ENCODE measurements around the gene UMODL1. TPM values are rescaled to one million over a fixed set of nuclear protein-coding genes. Genes with fewer than 3 reads are reported as not detected.

Gene UMODL1
- total and polyA plus RNA-seq, 2 donors (not counting 3 experiments of a cell fraction or from before 2014, with no cell fraction given), result not detected

- dilution Hi-C loops (cut with MboI; ENCODE audit: extremely low pct_ligation_motif_present, low sequenced_read_pairs), result no loop called here
- H3K36me3 ChIP-seq (ENCODE audit: control insufficient read depth in 2 of 2, extremely low read depth in 1 of 2, insufficient read depth in 2 of 2, low read length in 2 of 2), result no peaks in the 10 kb centered on the region
- DNase-seq (ENCODE audit: low read depth, low spot score) (peak; percentile 34), FAIRE-seq (peak; percentile 56)
- H3K9me3 ChIP-seq (replicated peaks; ENCODE audit: control insufficient read depth, insufficient read depth, low read length), result no peaks in the 10 kb centered on the region
- no peaks in the 10 kb centered on the region for H3K9me1 ChIP-seq (replicated peaks; ENCODE audit: control insufficient read depth, extremely low read depth, insufficient read depth, low read length)
- ChIA-PET POLR2A (no interaction called here), CTCF (no interaction called here)
- peak overlapping the region; percentile 38 for H3K4me2 ChIP-seq (ENCODE audit: insufficient read depth, low read length)
- no peaks in the 10 kb centered on the region for H4K20me1 ChIP-seq (replicated peaks; ENCODE audit: control insufficient read depth, extremely low read depth, insufficient read depth, low read length)
- no peaks in the 10 kb centered on the region for H3K27me3 ChIP-seq (ENCODE audit: control insufficient read depth in 2 of 2, insufficient read depth in 2 of 2, low read length in 2 of 2)
- no peak overlapping the region for H3K4me3 ChIP-seq (replicated peaks in 1 of 3; ENCODE audit: insufficient read depth in 1 of 3, low read depth in 1 of 3, low read length in 3 of 3)
- no peaks in the 10 kb centered on the region for H3K79me2 ChIP-seq (ENCODE audit: control insufficient read depth, insufficient read depth, low read length)
- no peak overlapping the region for H2AFZ ChIP-seq (ENCODE audit: low read depth, low read length)
- H3K9ac ChIP-seq (replicated peaks; ENCODE audit: extremely low read depth, insufficient read depth, low read length), result no peak overlapping the region
- H3K27ac ChIP-seq (ENCODE audit: insufficient read depth, low read depth, low read length), result no peak overlapping the region
- BruUV-seq (replicated peaks), result no TSS peak
- peaks cover 26% of the 10 kb centered on the region for H3K4me1 ChIP-seq (ENCODE audit: control insufficient read depth, extremely low read depth, insufficient read depth, low read length)
- TF ChIP-seq GATA2 (IDR thresholded peaks at IDR 0.05; ENCODE audit: insufficient read depth, insufficient read length, low read depth, low read length) (peak; percentile 97), EZH2 (IDR thresholded peaks at IDR 0.05; ENCODE audit: borderline replicate concordance, low read depth, low read length, severe bottlenecking) (no peak), POLR2AphosphoS5 (IDR thresholded peaks at IDR 0.05; ENCODE audit: insufficient read depth, low read depth, low read length) (peak; percentile 68), FOS (IDR thresholded peaks at IDR 0.05; ENCODE audit: borderline replicate concordance, insufficient read depth, low read length) (peak; percentile 60)
- intact Hi-C loops (cut with micrococcal nuclease), result no loop called here
Measured at GRCh38 chr21:42051788-42052187, 19.3 kb upstream of the UMODL1 start.

- H2AFZ ChIP-seq (ENCODE audit: low read depth, low read length), result no peak overlapping the region
- no peak overlapping the region for H3K27ac ChIP-seq (ENCODE audit: insufficient read depth, low read depth, low read length)
- ChIA-PET CTCF (no interaction called here), POLR2A (no interaction called here)
- FAIRE-seq (no peak), DNase-seq (ENCODE audit: low read depth, low spot score) (no peak)
- intact Hi-C loops (cut with micrococcal nuclease), result loop anchor here (5.0 kb wide), 1 partner anchor 38 kb away; no protein-coding TSS in a partner anchor
- no peaks in the 10 kb centered on the region for H3K36me3 ChIP-seq (ENCODE audit: control insufficient read depth in 2 of 2, extremely low read depth in 1 of 2, insufficient read depth in 2 of 2, low read length in 2 of 2)
- H3K4me2 ChIP-seq (ENCODE audit: insufficient read depth, low read length), result no peak overlapping the region
- H4K20me1 ChIP-seq (replicated peaks; ENCODE audit: control insufficient read depth, extremely low read depth, insufficient read depth, low read length), result no peaks in the 10 kb centered on the region
- H3K9me1 ChIP-seq (replicated peaks; ENCODE audit: control insufficient read depth, extremely low read depth, insufficient read depth, low read length), result no peaks in the 10 kb centered on the region
- H3K9me3 ChIP-seq (replicated peaks; ENCODE audit: control insufficient read depth, insufficient read depth, low read length), result no peaks in the 10 kb centered on the region
- H3K4me1 ChIP-seq (ENCODE audit: control insufficient read depth, extremely low read depth, insufficient read depth, low read length), result peaks cover 33% of the 10 kb centered on the region
- H3K27me3 ChIP-seq (ENCODE audit: control insufficient read depth in 2 of 2, insufficient read depth in 2 of 2, low read length in 2 of 2), result no peaks in the 10 kb centered on the region
- no peaks in the 10 kb centered on the region for H3K79me2 ChIP-seq (ENCODE audit: control insufficient read depth, insufficient read depth, low read length)
- no peak overlapping the region for H3K4me3 ChIP-seq (replicated peaks in 1 of 3; ENCODE audit: insufficient read depth in 1 of 3, low read depth in 1 of 3, low read length in 3 of 3)
- dilution Hi-C loops (cut with MboI; ENCODE audit: extremely low pct_ligation_motif_present, low sequenced_read_pairs), result no loop called here
- H3K9ac ChIP-seq (replicated peaks; ENCODE audit: extremely low read depth, insufficient read depth, low read length), result no peak overlapping the region
- TF ChIP-seq MYC (IDR thresholded peaks at IDR 0.05; ENCODE audit: low read depth, low read length) (no peak), JUN (IDR thresholded peaks at IDR 0.05; ENCODE audit: borderline replicate concordance, insufficient read depth, insufficient read length, low read depth) (no peak), EZH2 (IDR thresholded peaks at IDR 0.05; ENCODE audit: borderline replicate concordance, low read depth, low read length, severe bottlenecking) (no peak), POLR2A (IDR thresholded peaks at IDR 0.05; ENCODE audit: low read depth, low read length) (no peak), FOS (IDR thresholded peaks at IDR 0.05; ENCODE audit: borderline replicate concordance, insufficient read depth, low read length) (no peak), POLR2AphosphoS5 (IDR thresholded peaks at IDR 0.05; ENCODE audit: insufficient read depth, low read depth, low read length) (no peak), GATA2 (IDR thresholded peaks at IDR 0.05; ENCODE audit: insufficient read depth, insufficient read length, low read depth, low read length) (no peak)
- TF ChIP-seq, protein P1, sequence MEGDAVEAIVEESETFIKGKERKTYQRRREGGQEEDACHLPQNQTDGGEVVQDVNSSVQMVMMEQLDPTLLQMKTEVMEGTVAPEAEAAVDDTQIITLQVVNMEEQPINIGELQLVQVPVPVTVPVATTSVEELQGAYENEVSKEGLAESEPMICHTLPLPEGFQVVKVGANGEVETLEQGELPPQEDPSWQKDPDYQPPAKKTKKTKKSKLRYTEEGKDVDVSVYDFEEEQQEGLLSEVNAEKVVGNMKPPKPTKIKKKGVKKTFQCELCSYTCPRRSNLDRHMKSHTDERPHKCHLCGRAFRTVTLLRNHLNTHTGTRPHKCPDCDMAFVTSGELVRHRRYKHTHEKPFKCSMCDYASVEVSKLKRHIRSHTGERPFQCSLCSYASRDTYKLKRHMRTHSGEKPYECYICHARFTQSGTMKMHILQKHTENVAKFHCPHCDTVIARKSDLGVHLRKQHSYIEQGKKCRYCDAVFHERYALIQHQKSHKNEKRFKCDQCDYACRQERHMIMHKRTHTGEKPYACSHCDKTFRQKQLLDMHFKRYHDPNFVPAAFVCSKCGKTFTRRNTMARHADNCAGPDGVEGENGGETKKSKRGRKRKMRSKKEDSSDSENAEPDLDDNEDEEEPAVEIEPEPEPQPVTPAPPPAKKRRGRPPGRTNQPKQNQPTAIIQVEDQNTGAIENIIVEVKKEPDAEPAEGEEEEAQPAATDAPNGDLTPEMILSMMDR (IDR thresholded peaks at IDR 0.05; ENCODE audit: extremely low read depth in 1 of 2, insufficient read depth in 1 of 2, low read depth in 1 of 2, low read length in 2 of 2), result no peak
- TF ChIP-seq, protein P2, sequence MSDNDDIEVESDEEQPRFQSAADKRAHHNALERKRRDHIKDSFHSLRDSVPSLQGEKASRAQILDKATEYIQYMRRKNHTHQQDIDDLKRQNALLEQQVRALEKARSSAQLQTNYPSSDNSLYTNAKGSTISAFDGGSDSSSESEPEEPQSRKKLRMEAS (IDR thresholded peaks at IDR 0.05; ENCODE audit: insufficient read depth, insufficient read length), result no peak
- no TSS peak for BruUV-seq (replicated peaks)
Measured at GRCh38 chr21:42055425-42055824, 15.7 kb upstream of the UMODL1 start.

All from endothelial cell of umbilical vein (primary cell).